ENCODE measurements around the gene TMA7B.

The TMA7B gene

DNA sequence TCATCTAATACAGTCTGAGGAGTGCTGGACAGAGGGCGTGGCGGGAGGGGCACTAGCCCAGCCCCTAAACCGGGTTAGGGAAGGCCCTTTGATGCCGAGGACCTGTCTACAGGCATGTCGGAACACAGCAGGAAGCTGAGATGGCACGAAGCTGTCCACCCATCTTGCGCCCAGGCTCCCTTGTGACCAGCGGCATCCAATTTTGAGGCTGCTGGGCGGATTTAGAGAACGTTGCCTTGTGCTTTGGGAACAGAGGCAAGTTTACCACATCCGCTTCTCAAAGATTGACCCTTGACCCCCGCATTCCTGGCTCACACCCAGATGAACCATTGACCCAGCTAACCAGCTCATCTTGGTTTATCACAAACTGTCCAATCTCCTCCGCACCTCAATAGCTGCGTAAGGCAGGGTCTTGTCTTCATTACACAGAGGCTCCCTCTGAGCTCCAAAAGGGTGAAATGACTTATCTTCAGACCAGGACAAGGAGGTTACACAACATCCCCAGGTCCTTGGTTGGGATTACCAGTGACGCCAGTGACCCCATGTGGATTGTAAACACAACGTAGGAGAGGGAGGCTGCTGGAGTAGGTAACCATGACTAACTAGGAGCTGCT is 39.1 kb downstream of the TMA7B start:
- H3K4me3 ChIP-seq (ENCODE audit: low read depth in 1 of 2, low read length in 2 of 2) = no peak overlapping the region
- no peaks in the 10 kb centered on the region for H3K36me3 ChIP-seq (ENCODE audit: control insufficient read depth in 1 of 2, insufficient read depth in 2 of 2, low read length in 2 of 2)
- no peak overlapping the region for H3K9ac ChIP-seq (ENCODE audit: low read depth in 1 of 2, low read length in 2 of 2)
- H3K4me1 ChIP-seq (ENCODE audit: control insufficient read depth in 1 of 2, insufficient read depth in 2 of 2, low read length in 2 of 2) = peaks cover 41 to 49% of the 10 kb centered on the region in 2 donors
- no peak overlapping the region for H3K27ac ChIP-seq (ENCODE audit: low read depth, low read length)
- no peaks in the 10 kb centered on the region for H3K9me3 ChIP-seq (ENCODE audit: control insufficient read depth in 1 of 2, low read length in 2 of 2)
- H3K27me3 ChIP-seq (ENCODE audit: control insufficient read depth in 1 of 2, insufficient read depth in 2 of 2, low read length in 2 of 2) = peaks cover 5 to 7% of the 10 kb centered on the region in 2 donors

DNA sequence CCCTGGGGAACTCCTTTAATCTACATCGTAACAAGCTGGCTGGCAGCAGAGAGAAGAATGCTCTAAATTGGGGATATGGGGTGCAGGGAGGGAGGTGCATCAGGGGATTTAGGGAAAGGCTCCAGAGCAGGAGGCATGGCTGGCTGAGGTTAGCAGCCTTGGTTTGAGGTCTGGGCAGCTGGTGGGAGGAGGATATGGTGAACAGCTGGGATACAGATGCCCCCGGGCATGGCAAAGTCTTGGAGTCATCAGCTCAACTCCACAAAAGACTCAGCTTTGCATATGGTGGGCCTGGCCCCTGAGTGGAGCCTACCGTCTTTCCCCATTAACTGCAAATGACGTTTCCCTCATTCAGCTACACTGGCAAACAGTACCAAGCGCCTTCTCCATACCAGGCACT is 40.0 kb downstream of the TMA7B start:
- no peak overlapping the region for H3K27ac ChIP-seq (ENCODE audit: low read depth, low read length)

DNA sequence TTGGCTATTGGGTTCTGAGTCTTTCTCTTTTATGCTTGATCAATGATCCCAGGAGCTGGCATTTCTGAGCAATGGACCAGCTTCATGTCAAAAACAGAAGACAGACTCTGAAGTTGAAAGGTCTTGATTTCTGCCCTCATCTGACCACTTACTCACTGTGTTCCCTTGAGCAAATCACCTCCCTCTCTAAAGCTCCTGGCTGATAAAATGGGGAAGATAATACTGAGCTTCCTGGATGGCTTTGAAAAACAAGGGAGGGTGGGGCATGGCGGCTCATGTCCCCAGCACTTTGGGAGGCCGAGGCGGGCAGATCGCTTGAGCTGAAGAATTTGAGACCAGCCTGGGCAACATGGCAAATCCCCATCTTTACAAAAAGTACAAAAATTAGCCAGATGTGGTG is 40.9 kb downstream of the TMA7B start:
- Histone ChIP-seq H3K9me3 (ENCODE audit: control insufficient read depth in 1 of 2, low read length in 2 of 2) (no peaks in the 10 kb centered on the region), H3K4me3 (ENCODE audit: low read depth in 1 of 2, low read length in 2 of 2) (no peak overlapping the region), H3K36me3 (ENCODE audit: control insufficient read depth in 1 of 2, insufficient read depth in 2 of 2, low read length in 2 of 2) (no peaks in the 10 kb centered on the region), H3K27ac (ENCODE audit: low read depth, low read length) (no peak overlapping the region), H3K4me1 (ENCODE audit: control insufficient read depth in 1 of 2, insufficient read depth in 2 of 2, low read length in 2 of 2) (peaks cover 41 to 43% of the 10 kb centered on the region in 2 donors), H3K27me3 (ENCODE audit: control insufficient read depth in 1 of 2, insufficient read depth in 2 of 2, low read length in 2 of 2) (peaks cover 3% of the 10 kb centered on the region in 2 donors), H3K9ac (ENCODE audit: low read depth in 1 of 2, low read length in 2 of 2) (no peak overlapping the region)

More for the DNA sequence above, 40.0 kb downstream of the TMA7B start:
- Histone ChIP-seq H3K9me3 (ENCODE audit: control insufficient read depth in 1 of 2, low read length in 2 of 2) (no peaks in the 10 kb centered on the region), H3K36me3 (ENCODE audit: control insufficient read depth in 1 of 2, insufficient read depth in 2 of 2, low read length in 2 of 2) (no peaks in the 10 kb centered on the region), H3K4me3 (ENCODE audit: low read depth in 1 of 2, low read length in 2 of 2) (no peak overlapping the region), H3K27me3 (ENCODE audit: control insufficient read depth in 1 of 2, insufficient read depth in 2 of 2, low read length in 2 of 2) (peaks cover 3 to 7% of the 10 kb centered on the region in 2 donors), H3K9ac (ENCODE audit: low read depth in 1 of 2, low read length in 2 of 2) (no peak overlapping the region), H3K4me1 (ENCODE audit: control insufficient read depth in 1 of 2, insufficient read depth in 2 of 2, low read length in 2 of 2) (peaks cover 41 to 47% of the 10 kb centered on the region in 2 donors)

DNA sequence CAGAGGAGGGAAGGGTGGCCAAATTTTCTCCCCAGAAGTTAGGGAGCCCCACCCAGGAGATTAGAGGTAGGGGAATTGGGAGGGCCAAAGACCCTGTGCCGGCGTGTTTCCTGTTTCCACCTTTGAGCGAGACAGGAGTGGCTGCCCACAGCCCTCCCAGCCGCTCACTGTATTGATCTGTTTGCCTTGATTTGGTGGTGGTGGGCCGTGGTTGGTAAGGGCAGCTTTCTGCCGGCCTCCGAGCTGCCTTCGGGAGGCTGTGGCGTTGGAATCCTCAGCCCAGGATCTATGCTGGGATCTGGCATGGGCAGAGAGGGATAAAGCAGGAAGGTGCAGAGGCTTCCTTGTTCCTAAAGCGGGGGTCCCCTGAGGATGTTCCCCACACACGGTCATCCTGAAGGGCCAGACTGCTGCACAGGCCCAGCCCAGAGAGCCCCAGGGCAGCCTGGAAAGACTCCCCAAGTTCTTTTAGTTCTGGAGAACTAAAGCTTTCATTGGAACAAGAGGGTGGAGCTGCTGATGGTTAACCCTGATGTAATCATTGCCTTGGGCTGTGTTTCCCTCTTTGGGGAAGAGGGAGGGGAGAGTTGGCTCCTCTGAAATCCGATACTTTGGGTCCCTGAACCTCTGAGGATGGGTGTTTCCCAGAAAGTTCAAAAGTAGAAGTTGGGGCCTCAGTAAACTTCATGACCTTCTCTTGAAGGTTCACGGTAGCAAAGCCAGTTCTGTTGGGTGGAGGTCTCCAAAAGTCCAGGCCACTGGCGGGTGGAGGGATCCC is 41.8 kb downstream of the TMA7B start:
- peaks cover 0 to 3% of the 10 kb centered on the region in 2 donors for H3K27me3 ChIP-seq (ENCODE audit: control insufficient read depth in 1 of 2, insufficient read depth in 2 of 2, low read length in 2 of 2)
- no peak overlapping the region for H3K4me3 ChIP-seq (ENCODE audit: low read depth in 1 of 2, low read length in 2 of 2)
- no peak overlapping the region for H3K27ac ChIP-seq (ENCODE audit: low read depth, low read length)
- no peaks in the 10 kb centered on the region for H3K36me3 ChIP-seq (ENCODE audit: control insufficient read depth in 1 of 2, insufficient read depth in 2 of 2, low read length in 2 of 2)
- H3K4me1 ChIP-seq (ENCODE audit: control insufficient read depth in 1 of 2, insufficient read depth in 2 of 2, low read length in 2 of 2) = peaks cover 34 to 40% of the 10 kb centered on the region in 2 donors
- H3K9ac ChIP-seq (ENCODE audit: low read depth in 1 of 2, low read length in 2 of 2) = no peak overlapping the region
- no peaks in the 10 kb centered on the region for H3K9me3 ChIP-seq (ENCODE audit: control insufficient read depth in 1 of 2, low read length in 2 of 2)

DNA sequence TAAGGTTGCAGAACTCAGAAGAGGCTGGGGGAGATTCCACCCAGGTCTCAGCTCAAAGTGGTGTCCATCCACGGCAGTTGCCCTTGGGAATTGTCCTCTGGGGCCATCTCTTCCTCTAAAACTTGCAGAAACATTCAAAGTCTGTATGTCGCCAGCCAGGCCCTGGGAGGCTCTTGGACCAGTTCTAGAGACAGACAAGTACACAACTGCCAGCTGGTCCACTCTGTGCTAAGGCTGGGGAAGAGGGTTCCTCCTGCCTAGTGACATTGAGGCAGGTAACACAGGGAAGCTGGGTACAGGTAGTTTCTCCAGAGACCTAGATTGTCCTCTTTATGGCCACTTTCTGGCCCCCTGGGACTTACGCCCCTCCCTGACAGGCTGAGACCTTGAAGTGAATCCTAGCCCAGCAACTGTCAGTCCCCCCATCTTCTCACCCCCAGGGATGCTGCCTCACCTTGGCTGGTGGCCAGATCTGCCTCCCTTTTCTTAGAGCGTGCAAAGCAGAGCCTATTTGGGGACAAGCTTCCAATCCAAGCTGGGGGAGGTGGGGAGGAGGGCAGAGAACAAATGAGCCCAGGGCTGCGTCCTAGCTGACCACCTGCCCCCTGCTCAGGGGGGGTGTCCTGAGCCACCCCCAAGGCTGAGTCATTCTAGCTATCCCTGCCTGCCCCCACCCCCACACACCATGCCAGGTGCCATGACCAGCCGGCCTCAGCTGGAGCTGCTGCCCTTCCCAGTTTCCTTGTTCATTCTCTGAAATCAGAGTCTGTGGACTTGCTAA is 42.9 kb downstream of the TMA7B start:
- Histone ChIP-seq H3K4me1 (ENCODE audit: control insufficient read depth in 1 of 2, insufficient read depth in 2 of 2, low read length in 2 of 2) (peaks cover 23 to 29% of the 10 kb centered on the region in 2 donors), H3K36me3 (ENCODE audit: control insufficient read depth in 1 of 2, insufficient read depth in 2 of 2, low read length in 2 of 2) (no peaks in the 10 kb centered on the region), H3K27ac (ENCODE audit: low read depth, low read length) (no peak overlapping the region), H3K9ac (ENCODE audit: low read depth in 1 of 2, low read length in 2 of 2) (no peak overlapping the region), H3K9me3 (ENCODE audit: control insufficient read depth in 1 of 2, low read length in 2 of 2) (no peaks in the 10 kb centered on the region), H3K4me3 (ENCODE audit: low read depth in 1 of 2, low read length in 2 of 2) (no peak overlapping the region), H3K27me3 (ENCODE audit: control insufficient read depth in 1 of 2, insufficient read depth in 2 of 2, low read length in 2 of 2) (no peaks in the 10 kb centered on the region)

DNA sequence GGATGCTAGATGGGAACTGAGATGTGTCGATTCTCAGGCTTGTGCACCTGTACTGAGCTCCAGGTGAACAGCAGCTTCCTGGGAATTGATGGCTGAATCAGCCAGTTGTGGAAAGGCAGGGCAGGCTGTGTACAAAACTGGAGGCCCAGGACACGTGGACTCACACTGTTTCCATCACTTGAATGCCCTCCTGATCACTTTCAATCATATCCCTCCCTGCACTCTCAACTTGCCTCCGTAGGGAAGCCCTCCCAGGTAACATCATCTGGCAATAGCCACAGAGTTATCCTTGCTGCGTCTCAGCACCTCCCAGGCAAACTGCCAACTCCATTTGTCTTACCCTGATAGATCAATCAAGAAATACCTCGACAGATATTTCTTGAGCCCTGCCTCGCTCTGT is 44.6 kb downstream of the TMA7B start:
- Histone ChIP-seq H3K4me1 (ENCODE audit: control insufficient read depth in 1 of 2, insufficient read depth in 2 of 2, low read length in 2 of 2) (peaks cover 18 to 20% of the 10 kb centered on the region in 2 donors), H3K36me3 (ENCODE audit: control insufficient read depth in 1 of 2, insufficient read depth in 2 of 2, low read length in 2 of 2) (no peaks in the 10 kb centered on the region)

DNA sequence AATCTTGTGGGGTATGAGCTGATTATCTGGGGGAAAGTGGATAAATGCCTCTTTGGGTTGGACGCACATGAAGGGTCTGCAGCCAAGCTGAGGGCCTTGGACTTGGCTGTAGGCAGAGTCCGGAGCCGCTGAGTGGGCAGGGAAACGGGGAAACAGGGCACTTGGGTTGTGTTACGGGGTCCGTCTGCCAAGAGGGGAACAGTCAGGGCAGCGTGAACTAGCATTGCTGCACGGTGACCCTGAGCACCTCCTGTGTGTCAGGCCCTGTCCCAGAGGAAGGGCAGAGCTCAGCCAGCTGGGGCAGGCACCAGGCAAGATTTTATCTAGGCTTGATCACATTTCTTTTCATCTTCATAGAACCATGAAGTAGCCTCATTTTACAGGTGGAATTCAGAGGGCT is 46.4 kb downstream of the TMA7B start:
- H3K4me3 ChIP-seq (ENCODE audit: low read depth in 1 of 2, low read length in 2 of 2) = no peak overlapping the region
- H3K9ac ChIP-seq (ENCODE audit: low read depth in 1 of 2, low read length in 2 of 2) = no peak overlapping the region
- H3K27ac ChIP-seq (ENCODE audit: low read depth, low read length) = no peak overlapping the region
- peaks cover 0 to 3% of the 10 kb centered on the region in 2 donors for H3K27me3 ChIP-seq (ENCODE audit: control insufficient read depth in 1 of 2, insufficient read depth in 2 of 2, low read length in 2 of 2)
- H3K36me3 ChIP-seq (ENCODE audit: control insufficient read depth in 1 of 2, insufficient read depth in 2 of 2, low read length in 2 of 2) = no peaks in the 10 kb centered on the region
- peaks cover 21% of the 10 kb centered on the region in 2 donors for H3K4me1 ChIP-seq (ENCODE audit: control insufficient read depth in 1 of 2, insufficient read depth in 2 of 2, low read length in 2 of 2)
- no peaks in the 10 kb centered on the region for H3K9me3 ChIP-seq (ENCODE audit: control insufficient read depth in 1 of 2, low read length in 2 of 2)

More for the DNA sequence above, 44.6 kb downstream of the TMA7B start:
- H3K27me3 ChIP-seq (ENCODE audit: control insufficient read depth in 1 of 2, insufficient read depth in 2 of 2, low read length in 2 of 2) = no peaks in the 10 kb centered on the region
- no peak overlapping the region for H3K4me3 ChIP-seq (ENCODE audit: low read depth in 1 of 2, low read length in 2 of 2)
- no peak overlapping the region for H3K27ac ChIP-seq (ENCODE audit: low read depth, low read length)
- no peak overlapping the region for H3K9ac ChIP-seq (ENCODE audit: low read depth in 1 of 2, low read length in 2 of 2)
- H3K9me3 ChIP-seq (ENCODE audit: control insufficient read depth in 1 of 2, low read length in 2 of 2) = no peaks in the 10 kb centered on the region

DNA sequence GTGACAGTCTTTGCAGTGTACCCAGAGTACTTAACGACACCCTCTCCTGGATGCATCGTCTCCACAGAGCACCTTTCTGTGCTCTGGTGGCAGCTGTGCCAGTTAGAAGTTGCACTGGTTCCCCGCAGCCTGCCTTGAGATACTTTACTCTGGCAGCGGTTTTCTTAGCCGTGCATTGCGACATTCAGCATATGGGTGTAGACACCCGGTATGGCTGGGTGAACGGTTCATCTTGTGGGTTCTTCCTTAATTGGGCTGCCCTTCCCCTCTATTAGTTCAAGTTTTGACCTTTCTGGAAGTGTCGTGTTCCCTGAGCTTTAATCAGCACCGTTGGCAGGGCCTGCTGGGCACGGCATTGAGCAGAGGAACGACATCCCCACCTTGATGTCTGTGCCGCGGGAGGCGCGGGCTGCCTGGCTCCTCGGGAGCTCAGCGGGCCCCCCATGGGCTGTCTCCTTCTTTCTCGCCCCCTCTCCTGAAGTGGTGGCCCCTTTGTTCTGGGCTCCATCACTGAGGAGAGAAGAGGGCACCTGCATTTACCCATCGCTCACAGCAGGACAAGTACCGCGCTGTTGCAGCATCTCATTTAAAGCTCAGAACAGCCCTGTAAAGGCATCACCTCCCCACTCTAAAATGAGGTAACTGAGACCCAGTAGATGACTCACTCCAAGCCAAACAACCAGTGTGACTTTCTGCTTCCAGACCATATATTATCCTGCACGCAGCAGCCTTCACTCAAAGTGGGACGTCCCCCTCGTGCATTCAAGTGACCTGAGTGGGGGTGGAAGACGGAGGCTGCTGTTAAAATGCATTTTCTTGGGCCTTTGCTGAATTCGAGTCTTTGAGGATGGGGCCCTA is 47.9 kb downstream of the TMA7B start:
- H3K4me1 ChIP-seq (ENCODE audit: control insufficient read depth in 1 of 2, insufficient read depth in 2 of 2, low read length in 2 of 2) = peaks cover 20 to 21% of the 10 kb centered on the region in 2 donors
- H3K36me3 ChIP-seq (ENCODE audit: control insufficient read depth in 1 of 2, insufficient read depth in 2 of 2, low read length in 2 of 2) = no peaks in the 10 kb centered on the region
- no peak overlapping the region for H3K4me3 ChIP-seq (ENCODE audit: low read depth in 1 of 2, low read length in 2 of 2)
- peaks cover 0 to 3% of the 10 kb centered on the region in 2 donors for H3K27me3 ChIP-seq (ENCODE audit: control insufficient read depth in 1 of 2, insufficient read depth in 2 of 2, low read length in 2 of 2)
- H3K9me3 ChIP-seq (ENCODE audit: control insufficient read depth in 1 of 2, low read length in 2 of 2) = no peaks in the 10 kb centered on the region
- no peak overlapping the region for H3K27ac ChIP-seq (ENCODE audit: low read depth, low read length)
- no peak overlapping the region for H3K9ac ChIP-seq (ENCODE audit: low read depth in 1 of 2, low read length in 2 of 2)

DNA sequence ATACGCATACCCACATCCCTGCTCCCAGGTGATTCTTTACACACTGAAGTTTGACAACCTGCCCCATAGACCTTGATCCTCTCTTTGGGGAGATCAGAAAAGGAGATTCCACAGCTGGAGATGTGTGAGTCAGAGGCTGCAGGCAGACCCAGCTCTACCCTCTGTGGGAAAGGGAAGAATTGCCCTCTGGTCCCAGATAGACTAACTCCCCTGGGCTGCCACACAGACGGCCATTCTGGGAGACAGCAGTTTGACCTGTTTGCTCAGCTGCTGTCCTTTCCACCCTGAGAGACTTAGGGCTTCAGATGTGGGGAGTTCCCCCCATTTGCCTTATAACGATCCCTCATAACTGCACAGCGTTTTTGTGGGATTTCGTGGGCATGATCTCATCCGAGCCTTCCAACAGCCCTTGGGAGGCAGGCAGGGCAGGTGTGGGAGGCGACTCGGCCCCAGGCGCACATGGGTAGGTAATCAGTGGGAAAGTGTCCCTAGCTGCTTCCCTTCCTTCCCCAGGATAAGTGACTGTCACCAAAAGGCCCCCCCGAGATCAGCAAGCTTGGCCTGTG is 48.6 kb downstream of the TMA7B start:
- H3K9ac ChIP-seq (ENCODE audit: low read depth in 1 of 2, low read length in 2 of 2) = no peak overlapping the region
- H3K4me1 ChIP-seq (ENCODE audit: control insufficient read depth in 1 of 2, insufficient read depth in 2 of 2, low read length in 2 of 2) = peaks cover 16 to 21% of the 10 kb centered on the region in 2 donors
- H3K27ac ChIP-seq (ENCODE audit: low read depth, low read length) = no peak overlapping the region
- H3K27me3 ChIP-seq (ENCODE audit: control insufficient read depth in 1 of 2, insufficient read depth in 2 of 2, low read length in 2 of 2) = peaks cover 0 to 3% of the 10 kb centered on the region in 2 donors
- H3K4me3 ChIP-seq (ENCODE audit: low read depth in 1 of 2, low read length in 2 of 2) = no peak overlapping the region
- H3K36me3 ChIP-seq (ENCODE audit: control insufficient read depth in 1 of 2, insufficient read depth in 2 of 2, low read length in 2 of 2) = no peaks in the 10 kb centered on the region
- no peaks in the 10 kb centered on the region for H3K9me3 ChIP-seq (ENCODE audit: control insufficient read depth in 1 of 2, low read length in 2 of 2)

Measured in duodenal mucosa (tissue), 2 donors.